ENCODE data around the gene ZNRF3. TPM values are rescaled to one million over a fixed set of nuclear protein-coding genes. Genes with fewer than 3 reads are reported as not detected.
A peak's percentile ranks its signal among the peaks of the same experiment; 100 is the strongest.

ZNRF3 gene
- total RNA-seq, 4 donors from 2014 or later: 12.9 to 29.7 (median 21.9) TPM

GRCh38 chr22:29000641-29001040 is 117.3 kb downstream of the ZNRF3 start:
- Histone ChIP-seq H3K27ac (replicated peaks in 1 of 4) (no peak overlapping the region), H3K9me3 (no peaks in the 10 kb centered on the region), H3K27me3 (no peaks in the 10 kb centered on the region), H3K4me3 (no peak overlapping the region), H3K36me3 (no peaks in the 10 kb centered on the region), H3K4me1 (peaks cover 16 to 31% (median 29%) of the 10 kb centered on the region in 4 donors)
- no peak for TF ChIP-seq CTCF (IDR thresholded peaks at IDR 0.05)
- no peak for TF ChIP-seq EP300 (IDR thresholded peaks at IDR 0.05)
- TF ChIP-seq POLR2A (IDR thresholded peaks at IDR 0.05; ENCODE audit: low read depth): no peak
- no peak for DNase-seq (ENCODE audit: extremely low spot score)
- intact Hi-C loops (cut with DNase I): no loop called here
- WGBS: 94% methylated on average over 5 of the region's 5 CpGs

- no peak overlapping the region for H3K27ac ChIP-seq (replicated peaks in 1 of 4)
- H3K4me1 ChIP-seq: peaks cover 16 to 34% (median 32%) of the 10 kb centered on the region in 4 donors
- DNase-seq (ENCODE audit: extremely low spot score): no peak
- intact Hi-C loops (cut with DNase I): no loop called here
- TF ChIP-seq CTCF (IDR thresholded peaks at IDR 0.05): no peak
- no peak for TF ChIP-seq POLR2AphosphoS5 (IDR thresholded peaks at IDR 0.05)
- TF ChIP-seq POLR2A (IDR thresholded peaks at IDR 0.05; ENCODE audit: low read depth): no peak
- no peak for TF ChIP-seq EP300 (IDR thresholded peaks at IDR 0.05)
- H3K36me3 ChIP-seq: no peaks in the 10 kb centered on the region
- no peaks in the 10 kb centered on the region for H3K27me3 ChIP-seq
- H3K4me3 ChIP-seq: no peak overlapping the region
- WGBS: 91% methylated on average over 4 of the region's 4 CpGs
- no peaks in the 10 kb centered on the region for H3K9me3 ChIP-seq
Measured at GRCh38 chr22:29002603-29003002, 119.2 kb downstream of the ZNRF3 start.

- H3K4me1 ChIP-seq: peaks cover 16 to 34% (median 31%) of the 10 kb centered on the region in 4 donors
- intact Hi-C loops (cut with DNase I): no loop called here
- H3K36me3 ChIP-seq: no peaks in the 10 kb centered on the region
- no peak overlapping the region for H3K27ac ChIP-seq (replicated peaks in 1 of 4)
- WGBS: 100% methylated on average over 4 of the region's 4 CpGs
- DNase-seq (ENCODE audit: extremely low spot score): no peak
- no peak overlapping the region for H3K4me3 ChIP-seq
- TF ChIP-seq CTCF (IDR thresholded peaks at IDR 0.05) (no peak), POLR2A (IDR thresholded peaks at IDR 0.05; ENCODE audit: low read depth) (no peak), POLR2AphosphoS5 (IDR thresholded peaks at IDR 0.05) (no peak), EP300 (IDR thresholded peaks at IDR 0.05) (no peak)
- no peaks in the 10 kb centered on the region for H3K9me3 ChIP-seq
- H3K27me3 ChIP-seq: no peaks in the 10 kb centered on the region
Measured at GRCh38 chr22:29003552-29003951, 120.2 kb downstream of the ZNRF3 start.

- WGBS: 69% methylated on average over 9 of the region's 9 CpGs
- Histone ChIP-seq H3K4me1 (peaks cover 19 to 34% (median 30%) of the 10 kb centered on the region in 4 donors), H3K9me3 (no peaks in the 10 kb centered on the region), H3K36me3 (no peaks in the 10 kb centered on the region), H3K27me3 (no peaks in the 10 kb centered on the region), H3K4me3 (no peak overlapping the region), H3K27ac (replicated peaks in 1 of 4) (peak overlapping the region; percentile 12 to 63 (median 48))
- TF ChIP-seq CTCF (IDR thresholded peaks at IDR 0.05) (no peak), POLR2AphosphoS5 (IDR thresholded peaks at IDR 0.05) (no peak), POLR2A (IDR thresholded peaks at IDR 0.05; ENCODE audit: low read depth) (no peak), EP300 (IDR thresholded peaks at IDR 0.05) (no peak)
- intact Hi-C loops (cut with DNase I): no loop called here
- DNase-seq (ENCODE audit: extremely low spot score): no peak
Measured at GRCh38 chr22:29003975-29004646, 120.7 kb downstream of the ZNRF3 start.
